Activated T-cell treated with anti-CD3 and anti-CD28 coated beads for 24 hours (primary cell): ENCODE data around the gene ARHGAP29.

ENCODE experiments used
- DNase-seq: peaks from one replicate; pipeline ENCODE4 v3.0.0-alpha.2; 2020; ENCODE audit warnings: low read depth

ARHGAP29 gene

DNA sequence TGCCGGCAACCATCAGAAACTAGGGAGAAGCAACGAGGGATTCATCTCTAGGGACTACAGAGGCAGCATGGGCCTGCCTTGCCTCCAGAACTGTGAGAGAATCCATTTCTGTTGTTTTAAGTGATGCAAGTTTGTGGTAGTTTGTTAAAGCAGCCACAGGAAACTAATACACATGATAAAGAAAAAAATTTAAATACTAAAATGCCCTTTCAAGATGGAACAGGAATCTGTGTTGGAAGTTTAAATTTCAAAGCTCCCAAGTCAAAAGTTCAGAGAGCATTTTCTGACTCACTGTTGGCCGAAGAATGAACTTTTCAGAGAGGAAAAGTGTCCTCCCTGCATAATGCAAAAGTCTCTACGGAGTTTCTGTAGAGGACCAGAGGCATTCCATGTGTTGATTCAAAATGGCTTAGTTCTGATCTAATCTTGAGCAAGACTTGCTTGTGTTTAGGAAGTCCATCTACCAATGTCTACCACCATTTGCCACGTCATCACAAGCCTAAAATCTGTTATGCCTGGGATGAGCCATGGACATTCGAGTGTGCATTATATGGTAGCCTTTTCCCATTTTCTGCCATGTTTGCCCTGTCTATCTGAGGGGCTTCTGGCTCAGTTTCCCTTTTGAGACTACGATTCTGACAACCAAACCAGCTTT lies 22.4 kb upstream of the ARHGAP29 start:
- DNase-seq, result no peak

DNA sequence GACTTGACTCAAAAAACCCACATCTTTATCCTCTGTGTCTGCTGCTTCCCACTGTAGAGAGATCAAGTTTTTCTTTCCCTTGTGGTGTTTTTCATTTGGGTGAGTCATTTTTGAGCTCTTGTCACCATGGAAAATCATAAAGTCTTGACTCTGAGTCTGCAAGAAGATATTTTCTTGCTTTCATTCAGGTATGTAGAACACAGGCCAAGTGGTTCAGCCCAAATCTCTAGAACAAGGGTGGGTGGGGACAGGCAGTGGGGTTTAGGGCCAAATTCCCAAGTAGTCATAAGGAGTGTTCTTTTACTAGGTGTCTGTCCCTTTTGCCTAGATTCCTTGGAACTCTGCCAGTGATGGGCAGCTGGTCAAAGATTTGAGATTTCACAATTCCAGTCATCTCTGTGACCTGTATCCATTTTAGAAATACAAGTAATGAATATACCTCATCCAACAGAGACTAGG lies 21.5 kb upstream of the ARHGAP29 start:
- DNase-seq, result no peak

DNA sequence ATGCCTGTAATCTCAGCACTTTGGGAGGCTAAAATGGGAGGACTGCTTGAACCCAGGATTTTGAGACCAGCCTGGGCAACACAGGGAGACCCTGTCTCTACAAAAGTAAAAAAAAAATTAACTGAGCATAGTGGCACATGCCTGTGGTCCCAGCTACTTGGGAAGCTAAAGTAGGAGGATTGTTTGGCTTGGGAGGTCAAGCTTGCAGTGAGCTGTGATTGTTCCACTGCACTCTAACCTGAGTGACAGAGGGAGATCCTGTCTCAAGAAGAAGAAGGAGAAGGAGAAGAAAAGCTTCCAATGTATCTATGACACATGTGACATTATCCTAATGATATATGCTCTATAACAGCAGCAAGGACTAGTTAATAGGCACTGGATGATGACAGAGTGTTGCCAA lies 20.1 kb upstream of the ARHGAP29 start:
- DNase-seq, result no peak

DNA sequence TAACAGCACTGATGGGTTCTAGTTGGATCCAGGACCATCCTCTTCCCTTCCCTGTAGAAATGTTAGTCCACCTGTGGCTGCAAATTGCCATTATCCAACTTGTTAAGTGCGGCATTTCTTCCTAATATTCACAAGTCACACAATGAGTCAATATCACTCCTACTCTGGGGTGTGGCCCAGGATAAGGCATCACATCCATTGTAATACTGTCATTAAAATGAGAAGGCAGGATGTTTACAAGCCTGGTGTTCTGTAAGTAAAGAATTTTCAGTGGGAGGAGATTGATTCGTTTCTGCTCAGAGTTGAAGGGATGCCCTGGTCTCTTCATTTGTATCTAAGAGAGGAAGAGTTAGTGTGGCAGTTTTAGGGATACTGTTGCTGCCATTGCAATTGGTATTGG lies 18.1 kb upstream of the ARHGAP29 start:
- DNase-seq, result no peak

DNA sequence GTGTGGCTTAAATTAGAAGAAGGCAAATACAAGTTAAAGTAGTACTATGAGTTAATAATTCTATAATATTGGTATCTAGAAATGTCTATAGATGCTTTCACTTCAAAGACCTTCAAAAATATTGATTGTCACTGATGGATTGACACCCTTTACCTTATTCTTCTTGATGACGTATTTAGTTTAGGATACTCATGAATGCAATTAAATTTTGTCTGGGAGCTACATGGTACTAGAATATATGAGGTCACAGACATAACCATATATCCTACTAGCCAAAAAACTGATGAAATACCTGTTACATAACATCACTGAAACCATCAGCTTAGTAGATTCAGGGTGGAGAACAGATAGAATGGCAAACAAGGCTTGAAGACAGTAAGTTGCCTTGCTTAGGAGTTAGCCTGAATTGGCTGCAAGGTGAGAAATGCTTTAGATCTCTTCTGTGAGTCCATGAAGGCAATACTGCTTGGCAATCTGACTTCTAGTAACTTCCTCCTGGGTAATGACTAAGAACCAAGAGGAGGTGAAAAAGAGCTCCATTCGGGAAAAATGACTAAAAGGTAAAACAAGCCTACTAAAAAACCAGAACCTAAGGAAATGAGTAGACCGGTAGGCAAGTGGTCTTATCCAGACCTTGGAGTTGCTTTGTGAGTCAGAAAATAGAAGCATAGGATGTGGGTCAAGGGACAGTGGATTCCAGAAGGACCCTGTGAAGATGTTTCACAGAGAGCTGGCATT lies 16.9 kb upstream of the ARHGAP29 start:
- no peak for DNase-seq

DNA sequence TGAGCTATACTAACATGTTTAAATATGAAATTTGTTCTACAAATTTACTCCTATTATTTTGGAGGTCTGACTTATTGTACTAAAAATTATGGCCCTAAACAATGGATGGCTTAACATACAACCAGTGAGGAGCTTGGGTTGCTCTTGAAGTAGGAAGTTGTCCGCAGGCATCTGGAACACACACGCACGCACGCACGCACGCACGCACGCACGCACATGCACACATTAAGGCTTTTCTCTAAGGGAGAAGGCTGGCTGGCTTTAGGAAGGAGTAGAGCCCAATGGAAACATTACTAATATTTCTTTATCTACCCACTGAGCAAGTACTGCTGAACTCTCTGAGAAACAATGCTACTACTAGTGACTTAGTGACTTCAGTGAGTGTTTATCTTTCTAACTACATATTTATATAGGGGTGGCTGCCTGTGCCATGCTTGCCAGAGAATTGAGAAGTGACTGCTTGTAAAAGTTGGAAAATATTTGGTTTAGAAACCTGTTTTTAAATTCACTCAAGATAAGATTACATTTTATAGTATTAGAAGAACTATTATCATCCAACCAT lies 16.2 kb upstream of the ARHGAP29 start:
- no peak for DNase-seq

DNA sequence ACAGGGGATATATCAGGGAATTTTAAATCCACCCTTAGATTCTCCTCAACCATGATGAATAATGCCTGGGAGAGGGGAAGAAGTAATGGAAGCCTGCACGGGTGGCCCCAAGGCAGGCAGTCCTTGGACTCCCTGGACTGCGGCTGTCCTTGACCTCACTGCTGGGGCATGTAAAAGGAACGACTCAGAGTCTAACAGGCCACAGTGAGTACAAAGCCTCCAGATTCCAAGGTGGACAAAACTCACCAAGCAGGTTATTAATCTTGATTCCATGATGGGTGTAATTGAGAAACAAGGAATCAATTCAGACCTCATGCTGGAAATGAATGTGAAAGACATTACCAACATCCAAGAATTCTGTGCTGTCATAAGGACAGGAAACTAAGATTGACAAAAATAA lies 13.0 kb upstream of the ARHGAP29 start:
- DNase-seq, result no peak

DNA sequence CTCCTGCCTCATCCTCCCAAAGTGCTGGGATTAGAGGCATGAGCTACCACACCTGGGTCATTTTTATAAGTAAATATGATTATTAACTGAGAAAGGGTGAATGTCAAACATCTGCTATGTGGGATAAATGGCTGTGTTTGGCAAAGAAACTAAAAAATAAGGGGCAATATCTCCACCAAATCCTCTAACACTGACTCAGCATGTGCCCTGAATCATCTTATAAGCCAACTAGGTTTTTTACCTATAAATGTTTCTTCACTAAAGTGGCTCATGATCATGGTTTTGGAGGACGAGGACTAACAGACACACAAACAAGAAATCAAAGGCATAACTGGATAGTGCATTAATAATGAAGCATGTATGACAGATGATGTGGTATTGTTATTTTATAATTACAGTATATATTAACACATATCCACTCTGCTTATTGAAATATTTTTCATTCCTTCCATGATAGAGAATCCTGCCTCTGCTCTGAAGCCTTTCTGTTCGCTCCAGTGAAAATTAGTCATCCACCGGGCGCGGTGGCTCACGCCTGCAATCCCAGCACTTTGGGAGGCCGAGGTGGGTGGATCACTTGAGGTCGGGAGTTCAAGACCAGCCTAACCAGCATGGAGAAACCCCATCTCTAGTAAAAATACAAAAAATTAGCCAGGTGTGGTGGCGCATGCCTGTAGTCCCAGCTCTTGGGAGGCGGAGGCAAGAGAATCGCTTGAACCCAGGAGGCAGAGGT lies 11.7 kb upstream of the ARHGAP29 start:
- DNase-seq, result no peak

DNA sequence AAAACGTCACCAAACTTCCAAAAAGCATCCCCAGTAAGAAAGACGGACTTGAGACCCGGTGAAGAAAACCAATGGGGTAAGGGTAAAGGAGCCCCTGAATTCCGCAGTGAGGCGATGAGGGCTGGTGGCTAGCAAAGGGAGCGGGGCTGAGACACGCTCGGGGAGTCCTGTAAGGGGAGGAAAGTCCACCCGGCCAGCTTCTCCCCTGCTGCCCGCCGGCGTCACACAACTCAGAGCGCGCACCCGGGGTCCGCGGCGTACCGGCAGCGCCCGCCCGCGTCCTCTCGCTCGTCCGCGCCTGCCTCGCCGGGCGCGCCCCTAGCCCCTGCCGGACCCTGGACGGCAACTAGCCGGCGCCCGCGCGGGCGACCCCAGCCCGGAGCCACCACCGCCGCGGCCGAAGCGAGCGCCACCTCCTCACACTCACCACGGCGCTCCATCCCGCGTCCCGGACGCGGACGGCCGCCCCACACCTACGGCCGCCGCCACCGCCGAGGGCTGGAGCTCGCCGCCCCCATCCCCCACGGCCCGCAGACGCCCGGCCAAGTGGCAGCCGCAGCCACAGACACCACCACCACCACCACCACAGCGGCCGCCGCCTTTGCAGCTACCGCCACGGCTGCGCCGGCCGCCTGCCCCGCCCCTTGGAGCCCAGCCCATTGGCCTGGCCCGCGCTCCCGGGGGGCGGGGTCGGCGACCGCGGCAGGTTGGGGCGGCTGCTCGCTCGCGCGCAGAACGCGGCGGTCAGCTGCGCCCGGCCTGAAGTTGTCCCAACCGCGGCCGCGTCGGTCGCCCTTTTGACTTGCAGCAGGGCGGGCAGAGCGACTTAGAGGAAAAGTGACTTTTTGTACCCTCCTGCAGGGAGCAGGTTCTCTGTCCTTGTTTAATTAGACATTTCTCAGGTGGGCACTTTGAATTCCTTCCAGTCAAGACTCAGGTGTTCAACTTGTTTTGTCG lies 10.0 kb upstream of the ARHGAP29 start:
- DNase-seq, result no peak

DNA sequence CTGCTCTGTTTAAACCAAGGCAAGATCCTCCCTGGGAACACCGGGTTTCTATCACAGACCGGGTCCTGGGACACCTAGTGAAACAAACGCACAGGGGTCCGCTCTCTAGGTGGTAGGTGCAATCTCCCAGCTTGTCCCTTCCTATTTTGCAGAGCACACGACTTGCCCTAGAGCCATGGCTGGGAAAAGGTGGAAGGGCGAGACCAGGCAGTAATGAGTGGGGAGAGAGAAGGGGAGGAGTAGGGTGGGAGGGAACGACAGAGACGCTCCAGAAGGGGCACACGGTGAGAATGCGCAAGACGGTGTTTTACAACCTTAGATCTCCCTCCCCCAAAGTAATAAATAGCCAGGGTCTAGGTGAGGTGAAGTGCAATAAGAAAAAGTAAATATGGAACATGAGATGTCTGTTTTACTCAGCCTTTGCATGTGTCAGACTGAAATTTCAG lies 9.3 kb upstream of the ARHGAP29 start:
- DNase-seq, result no peak

DNA sequence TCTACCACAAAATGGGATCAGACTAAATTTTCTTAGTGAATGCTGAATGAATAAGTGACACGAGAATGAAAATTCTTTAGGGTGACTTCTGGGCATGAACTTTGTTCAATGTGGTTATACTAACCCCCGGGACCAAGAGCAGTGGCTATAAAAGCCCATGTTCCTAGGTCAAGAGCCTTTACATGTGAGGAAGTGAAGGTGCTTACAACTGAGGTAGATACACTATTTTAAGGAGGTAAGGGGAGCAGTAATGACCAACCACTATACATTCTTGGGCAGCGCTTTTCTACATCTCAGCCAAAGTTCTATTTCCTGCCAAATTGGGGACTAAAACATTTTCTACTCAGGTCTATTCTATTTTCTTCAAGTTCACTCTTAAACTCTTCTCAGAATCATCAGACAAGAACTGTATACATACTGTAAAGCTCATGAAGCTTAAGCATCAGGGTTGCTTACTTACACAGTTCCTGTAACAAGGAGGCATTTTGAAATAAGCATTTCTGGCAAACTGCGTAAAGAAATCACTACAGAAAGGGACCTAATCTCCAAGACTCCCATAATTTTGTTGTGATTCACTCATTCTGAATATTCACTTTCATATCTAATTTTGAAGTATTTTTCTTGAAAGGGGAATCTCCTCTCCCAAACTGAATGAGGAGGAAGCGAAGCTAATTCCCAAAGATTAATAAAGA lies 8.5 kb upstream of the ARHGAP29 start:
- no peak for DNase-seq

DNA sequence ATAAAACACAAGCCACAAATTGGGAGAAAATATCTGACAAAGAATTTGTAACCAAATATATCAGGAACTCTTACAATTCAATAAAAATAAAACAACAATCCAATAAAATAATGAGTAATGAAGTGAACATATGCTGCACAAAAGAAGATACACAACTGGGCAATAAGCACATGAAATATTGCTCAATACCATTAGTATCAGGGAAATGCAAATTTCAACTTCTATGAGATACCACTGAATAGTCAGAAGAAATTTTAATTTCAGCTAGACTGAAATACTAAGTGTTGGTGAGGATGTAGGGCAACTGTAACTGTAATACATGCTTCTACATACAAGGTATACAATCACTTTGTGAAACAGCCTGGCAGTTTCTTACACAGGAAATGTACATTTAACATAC lies 7.4 kb upstream of the ARHGAP29 start:
- no peak for DNase-seq

DNA sequence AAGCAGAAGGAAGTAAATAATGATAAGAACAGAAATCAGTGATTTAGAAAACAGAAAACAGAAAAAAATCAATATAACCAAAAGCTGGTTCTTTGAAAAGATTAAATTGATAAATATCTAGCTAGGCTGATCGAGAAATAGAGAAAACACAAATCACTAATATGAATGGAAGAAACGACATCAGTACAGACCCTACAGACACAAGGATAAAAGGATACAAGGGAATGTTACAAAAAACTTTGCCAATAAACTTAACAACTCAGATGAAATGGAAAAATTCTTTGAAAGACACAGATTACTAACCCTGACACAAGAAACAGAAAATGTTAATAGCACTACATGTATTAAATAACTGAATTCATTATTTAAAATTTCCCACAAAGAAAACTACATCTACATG lies 6.3 kb upstream of the ARHGAP29 start:
- no peak for DNase-seq

DNA sequence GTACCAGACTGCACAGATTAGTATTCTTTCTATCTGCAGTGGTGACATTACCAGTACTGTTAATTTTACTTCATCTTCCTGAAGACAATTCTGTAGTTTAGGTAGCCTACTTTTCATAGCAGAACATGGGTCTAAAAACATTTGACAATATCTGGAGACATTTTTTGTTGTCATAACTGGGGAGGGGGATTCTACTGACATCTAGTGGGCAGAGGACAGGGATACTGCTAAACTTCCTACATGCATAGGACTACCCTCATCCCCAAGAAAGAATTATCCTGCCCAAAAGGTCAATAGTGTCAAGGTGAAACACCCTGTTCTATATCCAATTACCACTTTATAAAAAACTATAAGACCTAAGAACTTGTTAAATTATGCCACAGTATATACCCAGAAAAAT lies 3.4 kb upstream of the ARHGAP29 start:
- no peak for DNase-seq

DNA sequence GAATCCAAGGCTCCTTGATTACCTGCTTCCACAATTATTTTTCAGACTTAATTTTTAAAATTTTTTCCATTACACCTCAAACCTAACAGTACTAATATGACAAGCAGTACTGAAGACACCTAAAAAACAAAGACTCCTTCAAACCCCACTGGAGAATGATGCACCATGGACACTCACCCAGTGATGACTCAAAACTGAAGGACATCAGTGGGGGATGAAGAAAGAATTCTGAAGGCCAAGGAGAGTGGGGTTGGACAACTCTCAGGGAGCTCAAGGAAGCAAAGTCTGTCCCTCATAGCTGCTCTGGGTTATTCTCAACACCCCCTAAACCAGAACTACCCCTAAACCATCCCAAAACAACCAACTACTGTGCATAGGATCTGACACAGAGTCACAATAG lies 2.4 kb upstream of the ARHGAP29 start:
- DNase-seq, result no peak

DNA sequence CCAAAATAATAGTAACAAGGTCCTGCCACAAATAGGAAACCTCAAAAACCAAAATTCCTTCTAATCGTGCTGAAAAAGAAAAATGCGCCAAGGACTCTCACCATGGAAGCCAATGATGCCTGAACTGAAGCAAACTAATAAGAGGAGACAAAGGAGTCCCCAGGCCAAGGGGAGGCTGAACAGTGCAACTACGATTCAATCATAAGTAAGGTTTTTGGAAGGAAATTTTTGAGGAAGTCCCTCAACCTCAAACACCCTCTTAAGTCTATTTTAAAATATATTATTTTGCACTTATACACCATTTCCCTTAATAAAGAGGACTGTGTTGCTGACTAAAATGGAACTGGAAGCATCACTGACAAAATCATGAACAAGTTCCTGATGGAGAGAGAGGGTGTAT lies 1.7 kb upstream of the ARHGAP29 start:
- no peak for DNase-seq

DNA sequence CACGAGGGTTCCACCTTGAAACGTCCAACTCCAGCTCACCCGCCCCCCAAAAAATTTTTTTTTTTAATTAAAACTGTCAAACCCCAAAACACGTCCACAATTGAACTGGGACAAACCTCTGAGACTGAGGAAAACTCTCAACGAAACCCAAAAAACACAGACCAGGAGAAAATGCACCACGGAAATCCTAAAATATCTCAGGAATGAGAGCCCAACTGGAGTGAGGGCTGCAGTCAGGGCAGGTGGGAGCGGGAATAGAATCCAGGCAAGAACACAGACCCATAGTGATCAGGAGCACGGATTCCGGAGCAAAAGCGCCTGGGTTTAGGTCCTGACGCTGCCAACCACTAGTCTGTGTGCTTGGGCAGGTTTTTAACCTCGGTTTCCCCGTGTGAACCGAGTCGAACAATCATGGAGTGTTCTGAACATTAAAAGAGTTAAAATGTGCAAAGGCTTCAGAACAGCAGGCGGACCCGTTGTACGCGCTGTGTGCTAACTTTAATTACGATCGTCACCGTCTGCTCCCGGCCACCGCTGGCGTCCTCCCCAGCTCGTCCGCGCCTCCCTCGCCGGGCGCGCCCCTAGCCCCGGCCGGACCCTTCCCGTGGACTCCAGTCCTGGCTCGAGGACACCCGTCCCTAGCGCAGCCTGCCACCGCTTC lies 624 bp downstream of the ARHGAP29 start:
- no peak for DNase-seq

DNA sequence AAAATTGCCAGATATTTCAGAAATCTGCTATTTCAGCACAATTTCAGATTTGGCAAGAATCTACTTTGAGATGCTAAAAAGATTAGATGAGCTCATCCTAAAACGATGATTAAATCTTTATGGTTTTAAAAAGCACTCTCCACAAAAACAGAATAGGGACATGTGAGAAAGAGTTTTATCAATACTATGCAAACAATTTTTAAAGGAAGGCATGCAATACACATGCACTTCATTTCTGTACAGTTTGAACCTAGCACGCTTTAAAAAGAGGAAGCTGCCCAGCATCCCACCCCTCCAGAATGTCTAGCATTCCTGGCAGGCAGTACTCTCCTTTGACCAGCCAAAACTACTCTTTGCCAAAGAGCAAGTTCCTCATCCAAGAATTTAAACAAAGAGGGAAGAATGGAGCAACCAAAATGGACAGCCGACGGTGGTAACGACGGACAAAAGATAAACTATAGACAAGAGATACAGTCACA lies 1.3 kb downstream of the ARHGAP29 start:
- no peak for DNase-seq

DNA sequence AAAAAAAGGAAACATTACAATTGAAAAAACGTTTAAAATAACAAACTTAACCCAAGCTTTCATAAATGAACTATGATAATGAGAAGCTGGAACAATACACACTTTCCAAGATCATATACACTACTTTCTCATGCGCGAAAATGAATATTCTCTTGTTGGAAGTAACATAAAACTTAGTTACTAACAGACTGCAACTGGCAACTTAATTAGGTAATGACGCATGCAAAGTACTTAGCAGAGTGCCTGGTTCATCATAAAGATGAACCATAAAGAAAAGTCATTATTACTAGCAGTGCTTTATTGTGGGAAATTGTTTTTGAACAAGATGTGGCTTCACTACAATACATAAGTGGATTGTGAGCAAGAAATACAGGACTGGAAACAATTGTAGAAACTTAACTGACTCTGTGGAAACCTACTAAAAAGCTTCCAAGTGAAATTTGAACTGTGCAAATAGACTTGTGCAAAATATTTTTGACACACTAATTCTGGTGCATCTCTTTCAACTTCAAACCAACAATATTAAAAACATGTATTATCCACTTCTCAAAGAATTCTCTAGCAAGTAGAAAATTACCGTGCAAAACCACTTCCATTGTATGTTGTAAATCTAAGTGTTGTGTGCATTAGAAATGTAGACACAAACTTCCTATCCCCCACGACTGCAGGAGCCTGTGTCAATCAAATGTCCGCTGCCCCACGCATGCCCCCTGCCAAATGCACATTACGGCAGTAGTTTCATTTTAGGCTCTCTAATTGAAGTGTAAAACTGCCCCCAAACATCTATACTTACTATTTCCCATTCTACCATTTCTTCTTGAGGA lies 2.0 kb downstream of the ARHGAP29 start:
- DNase-seq, result no peak
